Right lobe of liver (tissue), 4 donors: ENCODE measurements around the gene GCAT.

ENCODE experiments used
- CTCF ChIP-seq, 4 donors: fragments of 200-600 bp in 3 of 4; fragments of 450-650 bp in 1 of 4; IDR thresholded peaks; one replicate each; pipeline versions ENCODE4 v1.5.1 to v1.8.0; 2016 to 2022; ENCODE audit warnings: antibody characterized with exemption in 4 of 4, mild to moderate bottlenecking in 2 of 4
- POLR2A ChIP-seq: fragments of 450-650 bp; IDR thresholded peaks from one replicate; pipeline ENCODE4 v1.6.1; 2017; ENCODE audit warnings: antibody characterized with exemption, mild to moderate bottlenecking
- donor health status: DM: no; HTN: no; CAD: no.
- donor health status: DM: no; HTN: no; CAD: no.
- donor health status: DM: no; HTN: yes; CAD: no.

GRCh38 chr22:37765498-37765897 is 42.2 kb upstream of the GCAT start:
- TF ChIP-seq CTCF (IDR thresholded peaks at IDR 0.05) (no peak), POLR2A (no peak)
